ENCODE data around the gene PKDCC.

- TF ChIP-seq CTCF (IDR thresholded peaks at IDR 0.05) (no peak), EZH2 (IDR thresholded peaks at IDR 0.05; ENCODE audit: borderline replicate concordance, insufficient read depth, low read depth, low read length, poor library complexity, severe bottlenecking) (no peak)
Observed at GRCh38 chr2:41999128-41999480, 48.7 kb upstream of the PKDCC start.
